GM18951 (cell line): Measurements from ENCODE around the gene DNAJC11.

ENCODE experiments used
- POLR2A ChIP-seq: IDR thresholded peaks from 4 replicates; pipeline ENCODE4 v1.6.1; 2011; ENCODE audit warnings: mild to moderate bottlenecking; ENCODE audit not compliant: insufficient read length, insufficient read depth; ENCODE audit errors: extremely low read depth
- in situ Hi-C: fragments of 300-500 bp; cut with MboI; formaldehyde crosslinking; loops from one replicate; pipeline ENCODE4 v1.12.0; 2022; ENCODE audit warnings: low sequenced_read_pairs, mixed read lengths, inconsistent platforms; ENCODE audit not compliant: unreplicated experiment

DNAJC11 gene

GRCh38 chr1:6634371-6635052 is 67.1 kb downstream of the DNAJC11 start:
- TF ChIP-seq POLR2A: no peak
- in situ Hi-C loops: loop anchor here (10.0 kb wide), 1 partner anchor 140 kb away; the partner anchor contains the start of gene PLEKHG5

DNA sequence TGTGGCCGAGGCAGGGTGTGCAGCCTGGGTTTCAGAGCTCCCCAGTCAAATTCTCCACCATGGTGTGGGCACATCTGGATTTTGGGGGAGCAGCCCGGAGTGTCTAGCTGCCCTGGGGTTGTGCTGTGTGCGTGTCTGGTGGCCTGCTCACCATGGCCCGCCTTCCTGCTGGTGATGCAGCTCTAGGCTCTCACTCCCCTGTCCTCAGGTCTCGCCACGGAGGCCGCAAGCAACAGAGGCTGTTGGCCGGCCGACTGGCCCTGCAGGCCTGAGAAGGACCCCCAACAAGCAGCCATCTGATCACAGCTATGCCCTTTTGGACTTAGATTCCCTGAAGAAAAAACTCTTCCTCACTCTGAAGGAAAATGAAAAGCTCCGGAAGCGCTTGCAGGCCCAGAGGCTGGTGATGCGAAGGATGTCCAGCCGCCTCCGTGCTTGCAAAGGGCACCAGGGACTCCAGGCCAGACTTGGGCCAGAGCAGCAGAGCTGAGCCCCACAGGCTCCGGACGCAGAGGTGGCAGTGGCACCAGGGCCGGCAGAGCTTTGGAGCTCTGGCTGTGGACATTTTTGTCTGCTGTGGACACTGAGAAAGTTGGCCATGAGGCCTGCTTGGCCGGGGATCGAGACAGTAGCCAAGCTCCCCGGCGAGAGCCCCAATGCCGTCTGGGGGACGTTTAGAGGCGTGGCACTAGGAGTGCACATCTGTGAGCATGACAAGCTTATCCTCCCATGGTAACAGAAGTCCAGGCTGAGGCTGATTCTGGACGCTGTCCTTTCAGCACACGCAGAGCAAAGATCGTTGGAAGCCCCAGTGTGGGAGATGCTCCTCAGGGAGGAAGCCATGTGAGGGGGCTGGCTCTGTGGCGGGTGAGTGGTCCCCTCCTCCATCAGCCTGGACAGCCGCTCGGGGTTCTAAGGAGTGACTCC is 68.8 kb downstream of the DNAJC11 start:
- no peak for TF ChIP-seq POLR2A
- in situ Hi-C loops: loop anchor here (10.0 kb wide), 1 partner anchor 138 kb away; the partner anchor contains the start of gene PLEKHG5

DNA sequence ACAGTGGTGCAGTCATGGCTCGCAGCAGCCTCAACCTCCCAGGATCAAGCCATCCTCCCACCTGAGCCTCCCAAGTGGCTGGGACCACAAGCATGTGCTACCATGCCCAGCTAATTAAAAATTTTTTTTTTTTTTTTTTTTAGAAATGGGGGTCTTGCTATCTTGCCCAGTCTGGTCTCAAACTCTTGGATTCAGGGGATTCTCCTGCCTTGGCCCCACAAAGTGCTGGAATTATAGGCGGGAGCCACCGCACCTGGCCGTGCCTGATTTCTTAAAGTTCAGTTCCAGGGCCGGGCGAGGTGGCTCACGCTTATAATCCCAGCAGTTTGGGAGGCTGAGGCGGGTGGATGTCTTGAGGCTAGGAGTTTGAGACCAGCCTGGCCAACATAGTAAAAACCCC is 70.6 kb downstream of the DNAJC11 start:
- no peak for TF ChIP-seq POLR2A
- in situ Hi-C loops: loop anchor here (10.0 kb wide), 1 partner anchor 136 kb away; the partner anchor contains the start of gene PLEKHG5

DNA sequence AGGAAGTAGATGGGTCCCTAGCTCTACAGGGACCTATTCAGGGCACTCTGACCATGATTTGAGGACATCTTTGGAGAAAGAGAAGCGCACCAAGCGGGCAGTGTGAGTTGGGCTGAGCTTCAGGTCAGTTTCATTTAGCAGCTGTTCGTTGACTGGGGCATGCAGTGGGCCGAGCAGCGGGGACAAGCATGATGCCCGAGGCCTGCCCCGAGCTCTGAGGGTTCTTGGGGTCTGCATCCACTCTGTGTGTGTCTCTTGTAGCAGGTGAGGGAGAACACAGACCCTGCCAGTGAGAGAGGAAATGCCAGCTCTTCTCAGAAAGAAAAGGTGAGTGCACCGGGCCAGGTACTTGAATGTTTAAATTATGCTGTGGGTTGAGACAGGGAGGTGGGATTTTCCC is 71.6 kb downstream of the DNAJC11 start:
- in situ Hi-C loops: loop anchor here (10.0 kb wide), 1 partner anchor 135 kb away; the partner anchor contains the start of gene PLEKHG5

GRCh38 chr1:6628971-6629479 is 72.6 kb downstream of the DNAJC11 start:
- TF ChIP-seq POLR2A: no peak
- in situ Hi-C loops: no loop called here

More for the DNA sequence above, 71.6 kb downstream of the DNAJC11 start:
- no peak for TF ChIP-seq POLR2A

- TF ChIP-seq POLR2A: no peak
- in situ Hi-C loops: no loop called here
These were observed 73.6 kb downstream of the DNAJC11 start for GRCh38 chr1:6627841-6628545.

DNA sequence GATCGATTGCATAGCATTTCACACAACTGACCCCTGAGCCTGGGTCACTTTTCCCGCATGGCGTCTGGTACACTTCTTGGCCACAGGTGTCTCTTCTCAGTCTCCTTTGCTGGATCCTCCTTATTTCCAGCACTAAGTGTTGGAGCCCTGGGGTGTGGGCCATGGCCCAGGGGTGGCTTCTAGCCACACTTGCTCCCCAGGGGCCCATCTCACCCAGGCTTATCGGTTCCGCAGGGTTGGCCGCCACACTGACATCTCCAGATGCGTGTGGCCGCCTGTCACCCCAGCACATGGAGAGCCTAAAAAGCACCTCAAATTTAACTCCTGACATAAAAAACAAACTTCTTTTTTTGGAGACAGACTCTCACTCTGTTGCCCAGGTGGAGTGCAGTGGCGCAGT is 74.6 kb downstream of the DNAJC11 start:
- in situ Hi-C loops: no loop called here
- no peak for TF ChIP-seq POLR2A

DNA sequence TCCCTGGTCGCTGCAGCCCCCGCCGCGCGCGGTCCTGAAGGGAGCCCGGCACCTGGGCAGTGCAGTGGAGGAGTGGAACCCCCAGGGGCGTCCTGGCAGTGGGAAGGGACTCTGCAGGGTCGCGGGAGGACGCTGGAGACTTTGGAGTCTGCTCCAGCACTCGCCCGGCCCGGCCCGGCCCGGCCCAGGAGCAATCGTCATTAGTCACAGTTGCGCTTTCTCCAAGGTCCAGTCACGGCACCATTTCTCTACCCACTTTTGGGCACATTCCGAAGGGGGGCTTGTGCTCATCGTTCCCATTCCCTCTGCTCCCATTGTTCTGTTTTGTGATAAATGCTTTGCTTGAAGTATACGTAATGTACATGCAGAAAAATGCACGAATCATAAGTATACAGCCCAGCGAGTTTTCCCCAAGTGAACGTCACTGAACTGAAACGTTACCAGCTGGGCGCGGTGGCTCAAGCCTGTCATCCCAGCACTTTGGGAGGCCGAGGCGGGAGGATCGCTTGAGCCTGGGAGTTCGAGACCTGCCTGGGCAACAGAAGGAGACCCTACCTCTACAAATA is 75.9 kb downstream of the DNAJC11 start:
- TF ChIP-seq POLR2A: no peak
- in situ Hi-C loops: no loop called here

- in situ Hi-C loops: no loop called here
- TF ChIP-seq POLR2A: peak; percentile 62
These were observed 76.7 kb downstream of the DNAJC11 start, which contains the start of gene THAP3 for GRCh38 chr1:6624710-6625583. Gene THAP3 (plus strand): TSS chr1:6624868. CDS start chr1:6625219, 351 bp downstream.

GRCh38 chr1:6623269-6623965 is 78.2 kb downstream of the DNAJC11 start:
- no peak for TF ChIP-seq POLR2A
- in situ Hi-C loops: no loop called here
